HAP-1 (cell line): ENCODE results near the gene ZNF740.
"Not testable (repeated sequence)": the region's sequence is repeated elsewhere in the genome, so short reads cannot be mapped to it uniquely, and the experiment has no call there.

Experiments used
- DNase-seq, 2 experiments: peaks; one replicate each; pipeline ENCODE4 v3.0.0-alpha.2; 2016 to 2020; ENCODE audit warnings: low spot score in 2 of 2
- H3K27me3 ChIP-seq: fragments of 250-450 bp; sonication (Bioruptor Pico); 2 replicates; pipeline ENCODE4 v1.5.1; 2020; ENCODE audit warnings: low read depth, mild to moderate bottlenecking, moderate library complexity
- H3K36me3 ChIP-seq: fragments of 250-450 bp; sonication (Bioruptor Pico); replicated peaks from 2 replicates; pipeline ENCODE4 v1.5.1; 2020; ENCODE audit warnings: mild to moderate bottlenecking
- H3K4me1 ChIP-seq: fragments of 250-450 bp; sonication (Bioruptor Pico); 2 replicates; pipeline ENCODE4 v1.5.1; 2020; ENCODE audit warnings: mild to moderate bottlenecking
- H3K4me3 ChIP-seq: fragments of 250-450 bp; sonication (Bioruptor Pico); 2 replicates; pipeline ENCODE4 v1.5.1; 2020; ENCODE audit warnings: mild to moderate bottlenecking, moderate library complexity
- H3K9me3 ChIP-seq: fragments of 250-450 bp; sonication (Bioruptor Pico); 2 replicates; pipeline ENCODE4 v1.5.1; 2020; ENCODE audit warnings: mild to moderate bottlenecking, moderate library complexity
- in situ Hi-C: fragments of 300-500 bp; cut with MboI; formaldehyde crosslinking; loops from 3 replicates; pipeline ENCODE4 v1.14.3; 2020; ENCODE audit warnings: low sequenced_read_pairs, inconsistent platforms, mixed read lengths

Gene ZNF740

GRCh38 chr12:53193985-53194716 lies 13.6 kb downstream of the ZNF740 start:
- H3K9me3 ChIP-seq = no peaks in the 10 kb centered on the region
- H3K27me3 ChIP-seq = no peaks in the 10 kb centered on the region
- H3K4me1 ChIP-seq = no peaks in the 10 kb centered on the region
- H3K4me3 ChIP-seq = no peak overlapping the region
- in situ Hi-C loops = no loop called here
- H3K36me3 ChIP-seq = no peaks in the 10 kb centered on the region; the same call in 1 of the 2 replicates
- no peak for DNase-seq

GRCh38 chr12:53194973-53195372 lies 14.5 kb downstream of the ZNF740 start:
- Histone ChIP-seq H3K36me3 (no peaks in the 10 kb centered on the region; the same call in 1 of the 2 replicates), H3K4me1 (no peaks in the 10 kb centered on the region), H3K4me3 (no peak overlapping the region), H3K9me3 (no peaks in the 10 kb centered on the region), H3K27me3 (no peaks in the 10 kb centered on the region)
- DNase-seq = no peak
- in situ Hi-C loops = no loop called here

GRCh38 chr12:53195516-53196420 lies 15.2 kb downstream of the ZNF740 start:
- Histone ChIP-seq H3K36me3 (no peaks in the 10 kb centered on the region), H3K27me3 (no peaks in the 10 kb centered on the region), H3K4me3 (no peak overlapping the region), H3K4me1 (no peaks in the 10 kb centered on the region), H3K9me3 (no peaks in the 10 kb centered on the region)
- in situ Hi-C loops = no loop called here
- no peak for DNase-seq

- no peaks in the 10 kb centered on the region for H3K4me1 ChIP-seq
- in situ Hi-C loops = no loop called here
- no peaks in the 10 kb centered on the region for H3K36me3 ChIP-seq
- no peaks in the 10 kb centered on the region for H3K27me3 ChIP-seq
- H3K9me3 ChIP-seq = no peaks in the 10 kb centered on the region
- DNase-seq = no peak
- H3K4me3 ChIP-seq = no peak overlapping the region
Measured at GRCh38 chr12:53196486-53196885, 16.0 kb downstream of the ZNF740 start.

- Histone ChIP-seq H3K4me1 (no peaks in the 10 kb centered on the region), H3K4me3 (no peak overlapping the region), H3K27me3 (no peaks in the 10 kb centered on the region), H3K9me3 (no peaks in the 10 kb centered on the region), H3K36me3 (no peaks in the 10 kb centered on the region)
- in situ Hi-C loops = no loop called here
- no peak for DNase-seq
Measured at GRCh38 chr12:53197011-53197640, 16.6 kb downstream of the ZNF740 start.

- DNase-seq = no peak
- Histone ChIP-seq H3K36me3 (no peaks in the 10 kb centered on the region), H3K9me3 (no peaks in the 10 kb centered on the region), H3K4me3 (no peak overlapping the region), H3K4me1 (no peaks in the 10 kb centered on the region), H3K27me3 (no peaks in the 10 kb centered on the region)
- in situ Hi-C loops = no loop called here
Measured at GRCh38 chr12:53198486-53199110, 18.1 kb downstream of the ZNF740 start.

GRCh38 chr12:53199700-53200099 lies 19.2 kb downstream of the ZNF740 start:
- no peak for DNase-seq
- no peak overlapping the region for H3K4me3 ChIP-seq
- no peaks in the 10 kb centered on the region for H3K4me1 ChIP-seq
- in situ Hi-C loops = loop anchor here (10.0 kb wide), 1 partner anchor 315 kb away; no protein-coding TSS in a partner anchor
- H3K36me3 ChIP-seq = no peaks in the 10 kb centered on the region
- no peaks in the 10 kb centered on the region for H3K27me3 ChIP-seq
- no peaks in the 10 kb centered on the region for H3K9me3 ChIP-seq

GRCh38 chr12:53200107-53200457 lies 19.6 kb downstream of the ZNF740 start:
- Histone ChIP-seq H3K27me3 (no peaks in the 10 kb centered on the region), H3K4me1 (no peaks in the 10 kb centered on the region), H3K9me3 (no peaks in the 10 kb centered on the region), H3K4me3 (no peak overlapping the region), H3K36me3 (no peaks in the 10 kb centered on the region)
- in situ Hi-C loops = loop anchor here (10.0 kb wide), 1 partner anchor 315 kb away; no protein-coding TSS in a partner anchor
- no peak for DNase-seq

GRCh38 chr12:53200458-53201176 lies 20.1 kb downstream of the ZNF740 start:
- Histone ChIP-seq H3K27me3 (no peaks in the 10 kb centered on the region), H3K9me3 (no peaks in the 10 kb centered on the region), H3K4me1 (no peaks in the 10 kb centered on the region), H3K4me3 (no peak overlapping the region), H3K36me3 (no peaks in the 10 kb centered on the region)
- no peak for DNase-seq
- in situ Hi-C loops = loop anchor here (10.0 kb wide), 1 partner anchor 314 kb away; no protein-coding TSS in a partner anchor

GRCh38 chr12:53201177-53201541 lies 20.6 kb downstream of the ZNF740 start:
- Histone ChIP-seq H3K36me3 (no peaks in the 10 kb centered on the region), H3K4me3 (no peak overlapping the region), H3K27me3 (no peaks in the 10 kb centered on the region), H3K4me1 (no peaks in the 10 kb centered on the region), H3K9me3 (no peaks in the 10 kb centered on the region)
- no peak for DNase-seq
- in situ Hi-C loops = loop anchor here (10.0 kb wide), 1 partner anchor 314 kb away; no protein-coding TSS in a partner anchor

GRCh38 chr12:53201639-53202038 lies 21.1 kb downstream of the ZNF740 start:
- no peak overlapping the region for H3K4me3 ChIP-seq
- in situ Hi-C loops = loop anchor here (10.0 kb wide), 1 partner anchor 313 kb away; no protein-coding TSS in a partner anchor
- DNase-seq = no peak
- no peaks in the 10 kb centered on the region for H3K9me3 ChIP-seq
- H3K4me1 ChIP-seq = no peaks in the 10 kb centered on the region
- no peaks in the 10 kb centered on the region for H3K36me3 ChIP-seq
- H3K27me3 ChIP-seq = no peaks in the 10 kb centered on the region

GRCh38 chr12:53202316-53202715 lies 21.8 kb downstream of the ZNF740 start:
- not testable (repeated sequence) for H3K4me1 ChIP-seq, H3K9me3 ChIP-seq, H3K27me3 ChIP-seq, DNase-seq, H3K36me3 ChIP-seq, H3K4me3 ChIP-seq
- in situ Hi-C loops = loop anchor here (10.0 kb wide), 1 partner anchor 312 kb away; no protein-coding TSS in a partner anchor

GRCh38 chr12:53204351-53204750 lies 23.8 kb downstream of the ZNF740 start:
- no peak for DNase-seq
- Histone ChIP-seq H3K9me3 (no peaks in the 10 kb centered on the region), H3K4me1 (no peaks in the 10 kb centered on the region), H3K27me3 (no peaks in the 10 kb centered on the region), H3K4me3 (no peak overlapping the region), H3K36me3 (no peaks in the 10 kb centered on the region)
- in situ Hi-C loops = loop anchor here (10.0 kb wide), 1 partner anchor 310 kb away; no protein-coding TSS in a partner anchor
